ENCODE measurements around the gene HYI.
A peak's percentile ranks its signal among the peaks of the same experiment; 100 is the strongest.

The HYI gene

DNA sequence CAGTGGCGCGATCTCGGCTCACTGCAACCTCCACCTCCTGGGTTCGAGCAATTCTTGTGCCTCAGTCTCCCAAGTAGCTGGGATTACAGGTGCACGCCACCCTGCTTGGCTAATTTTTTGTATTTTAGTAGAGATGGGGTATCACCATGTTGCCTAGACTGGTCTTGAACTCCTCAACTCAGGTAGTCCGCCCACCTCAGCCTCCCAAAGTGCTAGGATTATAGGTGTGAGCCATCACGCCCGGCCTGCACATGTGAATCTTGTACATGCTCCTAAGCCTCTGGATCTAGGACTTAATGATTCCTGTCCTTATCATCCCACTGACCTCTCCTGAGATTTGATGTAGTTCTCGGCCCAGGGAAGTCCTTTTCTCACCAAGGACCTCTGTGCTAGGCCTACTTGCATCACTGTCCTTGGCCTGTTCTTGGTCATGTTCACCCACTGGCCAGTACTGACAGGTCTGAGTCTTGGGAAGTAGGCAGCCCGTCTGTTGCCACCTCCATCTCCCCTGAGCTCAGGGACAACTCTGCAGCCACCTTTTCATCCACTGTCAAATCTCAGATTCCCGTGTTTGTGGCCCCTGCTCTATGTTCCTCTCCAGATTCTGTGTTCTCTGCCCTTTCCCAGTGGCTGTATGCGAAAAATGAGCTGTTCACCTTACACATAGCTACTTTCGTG, 9.4 kb downstream of the HYI start:
- DNase-seq: no peak

GRCh38 chr1:43443197-43443946, 10.4 kb downstream of the HYI start:
- no peak for DNase-seq

- DNase-seq: no peak
Measured at GRCh38 chr1:43442756-43443155, 11.0 kb downstream of the HYI start.

GRCh38 chr1:43441894-43442637, 11.7 kb downstream of the HYI start:
- no peak for DNase-seq

- no peak for DNase-seq
Measured at GRCh38 chr1:43441166-43441893, 12.4 kb downstream of the HYI start.

- peak; percentile 17 for DNase-seq
Measured at GRCh38 chr1:43440358-43440757, 13.4 kb downstream of the HYI start.

- DNase-seq: peak; percentile 19
Measured at GRCh38 chr1:43439781-43440180, 13.9 kb downstream of the HYI start.

DNA sequence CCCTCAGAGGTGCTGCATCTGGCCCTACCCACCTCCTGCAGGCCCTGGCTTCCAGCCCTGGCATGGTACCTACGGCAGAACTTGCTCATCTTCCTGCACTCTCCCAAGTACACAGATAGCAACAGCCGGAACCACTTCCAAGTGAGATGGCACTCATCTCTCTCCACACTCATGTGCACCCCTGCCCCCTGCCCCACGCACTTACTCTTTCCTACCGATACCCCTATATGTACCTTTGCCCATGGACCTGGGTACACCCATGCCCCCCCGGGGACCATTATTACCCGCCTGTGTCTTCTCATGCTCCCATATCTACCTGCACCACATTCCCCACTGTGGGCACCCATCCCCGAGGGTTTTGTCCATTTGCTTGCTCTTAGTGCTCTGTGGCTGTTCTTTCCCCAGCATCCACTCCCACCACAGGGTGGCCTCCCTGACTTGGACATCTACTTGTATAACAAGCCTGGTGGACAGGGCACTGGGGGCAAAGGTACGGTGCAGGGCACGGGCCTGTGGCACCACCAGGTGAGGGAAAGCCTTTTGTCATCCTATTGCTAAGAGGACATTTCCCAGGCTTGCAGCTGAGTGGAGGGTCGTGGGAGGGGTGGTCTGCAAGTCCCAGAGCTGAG, 14.7 kb downstream of the HYI start:
- peak; percentile 26 for DNase-seq

DNA sequence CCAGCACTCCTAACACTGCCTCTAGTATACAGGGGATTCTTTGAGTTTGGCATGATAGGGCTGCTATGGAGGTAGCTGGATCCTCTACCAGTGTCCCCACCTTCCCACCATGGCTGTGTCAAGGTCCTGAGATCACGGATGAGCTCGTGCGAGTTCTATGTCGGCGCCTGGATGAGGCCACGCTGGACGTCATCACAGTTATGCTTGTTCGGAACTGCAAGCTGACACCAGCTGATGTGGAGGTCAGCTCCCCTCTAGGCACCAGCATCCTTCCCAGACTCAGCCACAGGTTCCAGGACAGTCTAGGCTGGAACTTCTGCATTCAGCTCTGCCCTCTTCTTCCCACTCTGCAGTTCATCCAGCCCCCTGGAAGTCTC, 15.2 kb downstream of the HYI start:
- no peak for DNase-seq

GRCh38 chr1:43438006-43438405, 15.7 kb downstream of the HYI start:
- DNase-seq: peak; percentile 12

- peak; percentile 13 for DNase-seq
Measured at GRCh38 chr1:43437031-43437973, 16.4 kb downstream of the HYI start.

DNA sequence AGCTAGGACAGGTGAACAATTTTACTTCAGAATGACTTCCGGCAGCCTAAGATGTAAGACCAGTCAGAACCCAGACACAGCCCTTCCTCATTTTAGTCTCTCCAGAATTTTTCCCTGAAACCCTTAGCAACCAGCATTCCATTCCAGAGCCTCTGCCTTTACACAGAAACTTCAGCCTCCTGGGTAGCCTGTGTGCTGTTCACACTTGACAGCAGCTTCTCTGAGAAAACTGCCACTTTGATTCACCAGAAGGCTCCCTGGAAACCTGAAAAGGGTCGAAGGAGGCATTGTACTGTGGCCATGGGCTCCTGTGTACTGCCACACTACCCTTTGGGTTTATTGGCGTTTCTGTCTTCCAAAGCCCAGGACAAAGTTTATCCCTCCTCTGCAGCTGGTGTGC, 17.4 kb downstream of the HYI start:
- no peak for DNase-seq

- peak; percentile 45 for DNase-seq
Measured at GRCh38 chr1:43435146-43436145, 18.3 kb downstream of the HYI start.

- peak; percentile 17 for DNase-seq
Measured at GRCh38 chr1:43434256-43434655, 19.5 kb downstream of the HYI start.

DNA sequence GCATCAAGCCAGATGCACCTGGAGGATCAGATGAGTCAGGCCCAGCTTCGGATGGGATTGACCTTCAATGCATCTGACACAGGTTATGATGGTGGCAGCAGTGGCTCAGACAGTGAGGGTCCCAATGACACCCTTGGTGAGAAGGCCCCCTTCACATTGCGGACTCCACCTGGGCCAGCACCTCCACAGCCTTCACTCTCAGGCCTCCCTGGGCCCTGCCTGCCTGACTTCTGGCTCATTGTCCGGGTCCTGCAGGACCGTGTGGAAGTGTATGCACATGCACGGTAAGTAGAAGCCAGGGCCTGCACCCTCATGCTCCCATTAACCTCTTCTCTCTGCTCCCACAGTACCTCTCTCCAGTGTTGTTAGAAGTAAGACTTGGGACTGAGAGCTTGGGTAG, 20.8 kb downstream of the HYI start:
- peak; percentile 16 for DNase-seq

DNA sequence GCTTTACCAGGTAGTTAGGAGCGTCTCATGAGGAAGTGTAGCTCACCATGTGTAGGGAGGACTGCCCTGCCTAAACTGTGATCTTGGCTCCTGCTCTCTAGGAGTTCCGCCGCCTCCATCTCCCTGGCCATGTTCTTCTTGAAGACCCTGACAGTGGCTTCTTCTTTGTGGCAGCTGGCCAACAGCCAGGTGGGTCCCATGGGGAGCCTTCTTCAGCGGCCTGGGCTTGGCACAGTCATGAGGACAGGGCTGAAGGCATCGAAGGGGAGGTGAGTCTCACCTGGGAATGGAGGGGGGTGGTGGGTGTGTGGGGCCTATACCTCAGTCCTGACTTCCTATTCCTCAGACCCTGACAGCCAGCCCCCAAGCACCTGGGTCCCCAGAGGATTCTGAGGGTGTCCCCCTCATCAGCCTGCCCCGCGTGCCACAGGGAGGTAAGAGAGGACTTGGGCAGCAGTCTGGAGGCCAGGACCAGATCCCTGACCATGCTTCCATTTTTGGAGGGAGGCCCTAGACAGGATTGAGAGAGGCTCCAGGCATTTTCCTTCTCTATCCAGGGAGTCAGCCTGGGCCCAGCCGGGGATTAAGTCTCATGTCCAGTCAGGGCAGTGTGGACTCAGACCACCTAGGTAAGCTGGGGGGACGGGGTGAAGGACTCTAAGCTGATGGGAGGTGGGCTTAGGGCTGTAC, 21.4 kb downstream of the HYI start:
- DNase-seq: peak; percentile 19

GRCh38 chr1:43431676-43432075, 22.1 kb downstream of the HYI start:
- DNase-seq: no peak

DNA sequence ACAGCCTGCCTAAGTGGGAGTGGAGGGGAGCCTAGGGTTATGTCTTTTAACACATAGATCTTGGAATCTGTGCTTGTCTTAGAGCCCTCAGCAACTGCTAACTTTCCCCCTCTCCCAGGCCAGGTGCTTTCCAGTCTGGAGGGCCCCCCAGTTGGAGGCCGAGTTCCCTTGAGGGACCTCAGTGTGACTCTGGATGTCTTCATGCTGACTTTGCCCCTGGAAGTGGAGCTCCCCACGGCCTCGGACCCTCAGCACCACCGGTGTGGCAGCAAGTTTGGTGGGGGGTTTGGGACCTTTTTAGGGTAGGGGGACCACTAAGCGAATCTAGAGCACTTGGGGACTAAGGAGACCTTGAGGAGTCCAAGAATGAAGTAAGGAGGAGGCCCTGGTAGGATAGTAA, 22.9 kb downstream of the HYI start:
- peak; percentile 6 for DNase-seq

- no peak for DNase-seq
Measured at GRCh38 chr1:43427941-43428340, 25.8 kb downstream of the HYI start.

GRCh38 chr1:43427524-43427923, 26.2 kb downstream of the HYI start:
- DNase-seq: no peak
